Ovary (tissue), 9 donors: ENCODE results near the gene PAX6. TPM values are rescaled to one million over a fixed set of nuclear protein-coding genes. Genes with fewer than 3 reads are reported as not detected.

Source experiments
- DNase-seq, 5 donors: peaks; one replicate each; pipeline ENCODE4 v3.0.0-alpha.2; 2019 to 2020
- H3K27ac ChIP-seq, 2 donors: fragments of 200-600 bp; one replicate each; pipeline versions ENCODE4 v1.5.1 to v1.8.0; 2019 to 2022
- H3K27me3 ChIP-seq: fragments of 200-600 bp; one replicate; pipeline ENCODE4 v1.8.0; 2022
- H3K36me3 ChIP-seq: fragments of 200-600 bp; sonication (generic); one replicate; pipeline ENCODE4 v1.5.1; 2019
- H3K4me1 ChIP-seq: one replicate; pipeline ENCODE4 v1.8.1; 2013; ENCODE audit warnings: mild to moderate bottlenecking, moderate library complexity; ENCODE audit not compliant: insufficient read depth
- H3K4me3 ChIP-seq: fragments of 200-600 bp; sonication (generic); one replicate; pipeline ENCODE4 v1.5.1; 2017
- H3K9me3 ChIP-seq, 2 donors: fragments of 200-600 bp in 1 of 2; sonication (generic) in 1 of 2; one replicate each; pipeline versions ENCODE4 v1.5.1 to v1.8.1; 2013 to 2019; ENCODE audit warnings: mild to moderate bottlenecking in 1 of 2, moderate library complexity in 1 of 2
- CTCF ChIP-seq, 3 donors: fragments of 450-650 bp in 2 of 3; fragments of 200-600 bp in 1 of 3; IDR thresholded peaks; one replicate each; pipeline versions ENCODE4 v1.5.1 to v1.8.0; 2016 to 2022; ENCODE audit warnings: antibody characterized with exemption in 3 of 3, mild to moderate bottlenecking in 1 of 3
- EP300 ChIP-seq: sonication (generic); formaldehyde crosslinking; IDR thresholded peaks from one replicate; pipeline ENCODE4 v1.6.1; 2017; ENCODE audit warnings: antibody characterized with exemption
- POLR2A ChIP-seq: fragments of 450-650 bp; IDR thresholded peaks from one replicate; pipeline ENCODE4 v1.6.1; 2017; ENCODE audit warnings: antibody characterized with exemption, mild to moderate bottlenecking, moderate library complexity
- WGBS, 3 donors: extraction: QIAGEN DNeasy Blood & Tissue Kit in 1 of 3; methylation state at CpG; one replicate each; pipeline versions ENCODE4 v1.1.5 to v1.1.7; 2013 to 2017; 5-methylcytosine and 5-hydroxymethylcytosine counted together
- intact Hi-C, 4 donors: fragments of 100-400 bp; cut with DNase I; formaldehyde crosslinking; loops; one replicate each; pipeline versions ENCODE4 v1.11.0 to v1.15.1; 2022 to 2023
- polyA plus RNA-seq, 2 donors: library from polyadenylated mRNA; stranded (reverse); fragments of 200-250 nt in 1 of 2; fragments of 350-450 nt in 1 of 2; fragmentation: Illumina TruSeq in 1 of 2; extraction: RNeasy Lipid Tissue Mini Kit (QIAGEN cat#74804) in 1 of 2; gene quantifications; one replicate each; pipeline ENCODE4 v1.2.3, GENCODE V29; 2013 to 2014
- total RNA-seq, 7 donors: library from RNA; depleted of rRNA in 2 of 7; stranded (reverse); fragments of >200 nt in 2 of 7; fragmentation: NEBNext Ultra II Directional in 3 of 7; extraction: Animal tissue kit (Norgen Biotek cat#: 25700) in 3 of 7; gene quantifications; one replicate each; pipeline versions ENCODE4 v1.1.0 to v1.2.4, GENCODE V29; 2016 to 2023
- donor health status: DM: no; HTN: no; CAD: no; lungs with moderate emphysema.
- donor health status: DM: no; HTN: no; CAD: no.
- donor health status: Bipolar disorder and iron deficiency.
- donor health status: DM: yes; HTN: yes; CAD: no.
- donor health status: DM: no; HTN: no; CAD: no.
- donor health status: DM: yes; HTN: yes; CAD: no.

PAX6 gene
- total and polyA plus RNA-seq, 9 donors: not detected

- no peak for TF ChIP-seq POLR2A
- no peak for TF ChIP-seq CTCF (IDR thresholded peaks at IDR 0.05)
- no peak for TF ChIP-seq EP300
- DNase-seq: no peak
- no peak overlapping the region for H3K27ac ChIP-seq
- no peaks in the 10 kb centered on the region for H3K36me3 ChIP-seq
- intact Hi-C loops: no loop called here
- H3K4me3 ChIP-seq: no peak overlapping the region
- H3K9me3 ChIP-seq: no peaks in the 10 kb centered on the region
- H3K27me3 ChIP-seq: peaks cover 6% of the 10 kb centered on the region
- no peaks in the 10 kb centered on the region for H3K4me1 ChIP-seq
- 5 to 8% (median 5%) methylated on average over 20 of the region's 20 CpGs for WGBS, 3 donors
These were observed 8.5 kb downstream of the PAX6 start for GRCh38 chr11:31802609-31802989.

GRCh38 chr11:31802000-31802551 is 9.0 kb downstream of the PAX6 start:
- intact Hi-C loops: no loop called here
- no peak overlapping the region for H3K27ac ChIP-seq

GRCh38 chr11:31801298-31801702 is 9.8 kb downstream of the PAX6 start:
- Histone ChIP-seq H3K27ac (no peak overlapping the region), H3K9me3 (no peaks in the 10 kb centered on the region), H3K36me3 (no peaks in the 10 kb centered on the region), H3K27me3 (peaks cover 6% of the 10 kb centered on the region), H3K4me1 (no peaks in the 10 kb centered on the region), H3K4me3 (no peak overlapping the region)
- intact Hi-C loops: no loop called here
- TF ChIP-seq POLR2A: no peak
- no peak for TF ChIP-seq EP300
- TF ChIP-seq CTCF (IDR thresholded peaks at IDR 0.05): no peak
- 14 to 15% (median 14%) methylated on average over 9 of the region's 9 CpGs for WGBS, 3 donors
- DNase-seq: no peak

More at GRCh38 chr11:31802000-31802551, 9.0 kb downstream of the PAX6 start:
- Histone ChIP-seq H3K9me3 (no peaks in the 10 kb centered on the region), H3K36me3 (no peaks in the 10 kb centered on the region), H3K4me1 (no peaks in the 10 kb centered on the region), H3K27me3 (peaks cover 6% of the 10 kb centered on the region), H3K4me3 (no peak overlapping the region)
- TF ChIP-seq CTCF (IDR thresholded peaks at IDR 0.05) (no peak), POLR2A (no peak), EP300 (no peak)
- DNase-seq: no peak
- WGBS, 3 donors: 12 to 13% (median 13%) methylated on average over 6 of the region's 6 CpGs

- peaks cover 6% of the 10 kb centered on the region for H3K27me3 ChIP-seq
- WGBS, 3 donors: 8 to 12% (median 9%) methylated on average over 23 of the region's 23 CpGs
- no peak overlapping the region for H3K4me3 ChIP-seq
- intact Hi-C loops: no loop called here
- H3K36me3 ChIP-seq: no peaks in the 10 kb centered on the region
- TF ChIP-seq POLR2A (no peak), EP300 (no peak), CTCF (IDR thresholded peaks at IDR 0.05) (no peak)
- H3K4me1 ChIP-seq: no peaks in the 10 kb centered on the region
- H3K27ac ChIP-seq: no peak overlapping the region
- no peaks in the 10 kb centered on the region for H3K9me3 ChIP-seq
- no peak for DNase-seq
These were observed 10.5 kb downstream of the PAX6 start for GRCh38 chr11:31800398-31801265.
